K562 (cell line): ENCODE results near the gene HPN. TPM values are rescaled to one million over a fixed set of nuclear protein-coding genes. Genes with fewer than 3 reads are reported as not detected.

Source experiments
- ARID3A ChIP-seq: IDR thresholded peaks from 2 replicates; pipeline ENCODE4 v1.6.1; 2012; ENCODE audit warnings: low read depth, low read length, improper control_type of control experiment, borderline replicate concordance
- BHLHE40 ChIP-seq: IDR thresholded peaks from 2 replicates; pipeline ENCODE4 v1.6.1; 2011; ENCODE audit warnings: low read length, improper control_type of control experiment
- CBFA2T2 ChIP-seq: fragments of 450-650 bp; conservative IDR thresholded peaks from 2 replicates; pipeline ENCODE4 v1.6.1; 2017; ENCODE audit warnings: mild to moderate bottlenecking
- L3MBTL2 ChIP-seq: fragments of 450-650 bp; IDR thresholded peaks from 2 replicates; pipeline ENCODE4 v1.6.1; 2016; ENCODE audit warnings: mild to moderate bottlenecking, moderate library complexity
- PKNOX1 ChIP-seq: fragments of 450-650 bp; IDR thresholded peaks from 2 replicates; pipeline ENCODE4 v1.6.1; 2016
- RAD51 ChIP-seq: fragments of 450-650 bp; IDR thresholded peaks from 2 replicates; pipeline ENCODE4 v1.7.1; 2016; ENCODE audit warnings: low read depth, mild to moderate bottlenecking, borderline replicate concordance
- REST ChIP-seq, 2 experiments: fragments of 450-650 bp; formaldehyde crosslinking in 1 of 2; IDR thresholded peaks; 2 replicates each; pipeline versions ENCODE4 v1.4.0 to v1.6.1; 2014 to 2020; ENCODE audit warnings: mild to moderate bottlenecking in 2 of 2, borderline replicate concordance in 1 of 2, low read depth in 1 of 2
- TCF7 ChIP-seq: sonication (generic); IDR thresholded peaks from 2 replicates; pipeline ENCODE4 v1.6.1; 2016; ENCODE audit warnings: antibody characterized with exemption, borderline replicate concordance
- TEAD4 ChIP-seq, 2 experiments: sonication (generic) in 1 of 2; formaldehyde crosslinking in 1 of 2; IDR thresholded peaks; 2 replicates each; pipeline versions ENCODE4 v1.6.1 to v1.8.0; 2012 to 2022; ENCODE audit warnings: borderline replicate concordance in 1 of 2, inconsistent platforms in 1 of 2, low read length in 1 of 2, mild to moderate bottlenecking in 1 of 2, missing genetic modification reagents in 1 of 2
- TFE3 ChIP-seq: fragments of 450-650 bp; formaldehyde crosslinking; IDR thresholded peaks from 2 replicates; pipeline ENCODE4 v1.4.0; 2020; ENCODE audit warnings: mild to moderate bottlenecking, mixed read lengths
- TOE1 ChIP-seq, 2 experiments: fragments of 450-650 bp in 1 of 2; sonication (generic) in 1 of 2; formaldehyde crosslinking in 1 of 2; IDR thresholded peaks; 2 replicates each; pipeline versions ENCODE4 v1.7.1 to v1.8.0; 2016 to 2022; ENCODE audit warnings: borderline replicate concordance in 2 of 2, mild to moderate bottlenecking in 2 of 2, antibody characterized with exemption in 1 of 2, inconsistent platforms in 1 of 2, low read depth in 1 of 2, missing genetic modification reagents in 1 of 2, moderate library complexity in 1 of 2
- USF1 ChIP-seq: sonication (generic); formaldehyde crosslinking; IDR thresholded peaks from 2 replicates; pipeline ENCODE4 v1.9.0; 2022; ENCODE audit warnings: mild to moderate bottlenecking, missing genetic modification reagents
- polyA plus RNA-seq, 8 experiments: library from polyadenylated mRNA; depleted of rRNA in 4 of 8; stranded (reverse) in 5 of 8; unstranded in 3 of 8; fragments of >200 nt; fragmentation: Nextera tagmentation in 2 of 8; fragmentation: Illumina TruSeq in 1 of 8; extraction: Ambion mirVana in 2 of 8; extraction: Trizol in 1 of 8; gene quantifications; 2 replicates each; pipeline versions ENCODE4 v1.2.1 to v1.2.3, GENCODE V29; 2011 to 2014; ENCODE audit warnings: inconsistent platforms in 1 of 8, missing spikeins in 1 of 8
- total RNA-seq, 7 experiments: library from RNA; depleted of rRNA in 6 of 7; stranded (reverse); fragments of >200 nt in 6 of 7; fragmentation: Illumina TruSeq in 2 of 7; extraction: Trizol in 2 of 7; gene quantifications; 2 replicates each; pipeline versions ENCODE4 v1.2.1 to v1.2.3, GENCODE V29; 2011 to 2021; ENCODE audit warnings: low replicate concordance in 1 of 7

Gene HPN
- total and polyA plus RNA-seq, 9 of the 15 experiments (the other 6 are each of a cell fraction or from before 2014, with no cell fraction given), result 0.10 to 0.20 TPM; not detected in 7

GRCh38 chr19:35087393-35087792, 45.9 kb downstream of the HPN start (continued):
- TF ChIP-seq REST (IDR thresholded peaks at IDR 0.05; ENCODE audit: borderline replicate concordance), result peak; percentile 44; the same call in 1 of the 2 replicates
- no peak for TF ChIP-seq REST (CRISPR knock-in tag; IDR thresholded peaks at IDR 0.05; ENCODE audit: low read depth)
- TF ChIP-seq USF1 (CRISPR knock-in tag), result peak; percentile 88
- peak; percentile 74 for TF ChIP-seq CBFA2T2
- TF ChIP-seq L3MBTL2, result peak; percentile 35; the same call in 1 of the 2 replicates
- peak; percentile 30; the same call in 1 of the 2 replicates for TF ChIP-seq PKNOX1
- 0 out of 2 replicates have a peak, but pooled peaks have one; percentile 13 for TF ChIP-seq BHLHE40
- no peak for TF ChIP-seq TCF7
- TF ChIP-seq RAD51, result peak; percentile 96
- TF ChIP-seq TEAD4 (IDR thresholded peaks at IDR 0.05; ENCODE audit: low read length), result no peak
- TF ChIP-seq TEAD4 (CRISPR knock-in tag; IDR thresholded peaks at IDR 0.05; ENCODE audit: borderline replicate concordance), result no peak
- peak; percentile 92 for TF ChIP-seq TOE1 (IDR thresholded peaks at IDR 0.05; ENCODE audit: borderline replicate concordance)
- TF ChIP-seq TOE1 (CRISPR knock-in tag; IDR thresholded peaks at IDR 0.05; ENCODE audit: borderline replicate concordance, low read depth), result no peak
- peak; percentile 88 for TF ChIP-seq TFE3 (CRISPR knock-in tag)
- TF ChIP-seq ARID3A, result no peak
